ENCODE data around the gene DHX9.

Gene DHX9

GRCh38 chr1:182817802-182818201 is 21.3 kb upstream of the DHX9 start:
- no peak overlapping the region for H3K4me3 ChIP-seq (ENCODE audit: low read depth, low read length)
- TF ChIP-seq CTCF (IDR thresholded peaks at IDR 0.05; ENCODE audit: borderline replicate concordance, insufficient read depth, low read depth, low read length) = no peak

DNA sequence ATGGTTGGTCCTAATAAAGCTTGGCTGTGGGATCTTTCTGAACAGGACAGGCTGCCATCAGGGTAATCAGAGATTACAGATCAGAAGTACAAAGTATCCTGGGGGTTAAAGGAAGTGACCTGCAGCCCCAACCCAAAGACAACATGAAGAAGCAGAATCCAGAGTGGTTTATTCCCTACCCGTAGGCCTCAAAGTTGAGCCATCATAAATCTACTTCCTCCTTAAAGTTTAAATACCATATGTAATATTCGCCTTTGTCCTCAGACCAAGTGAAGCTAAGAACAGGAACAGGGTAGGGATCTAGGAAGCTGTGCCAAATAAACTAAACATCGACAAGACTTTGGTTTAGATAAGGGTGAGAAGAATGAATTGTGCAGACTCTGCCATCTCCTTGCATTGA is 15.9 kb upstream of the DHX9 start:
- TF ChIP-seq CTCF (IDR thresholded peaks at IDR 0.05; ENCODE audit: borderline replicate concordance, insufficient read depth, low read depth, low read length) = no peak

GRCh38 chr1:182826892-182827291 is 12.3 kb upstream of the DHX9 start:
- H3K4me3 ChIP-seq (ENCODE audit: low read depth, low read length) = no peak overlapping the region
- no peak for TF ChIP-seq CTCF (IDR thresholded peaks at IDR 0.05; ENCODE audit: borderline replicate concordance, insufficient read depth, low read depth, low read length)

More for the DNA sequence above, 15.9 kb upstream of the DHX9 start:
- no peak overlapping the region for H3K4me3 ChIP-seq (ENCODE audit: low read depth, low read length)

DNA sequence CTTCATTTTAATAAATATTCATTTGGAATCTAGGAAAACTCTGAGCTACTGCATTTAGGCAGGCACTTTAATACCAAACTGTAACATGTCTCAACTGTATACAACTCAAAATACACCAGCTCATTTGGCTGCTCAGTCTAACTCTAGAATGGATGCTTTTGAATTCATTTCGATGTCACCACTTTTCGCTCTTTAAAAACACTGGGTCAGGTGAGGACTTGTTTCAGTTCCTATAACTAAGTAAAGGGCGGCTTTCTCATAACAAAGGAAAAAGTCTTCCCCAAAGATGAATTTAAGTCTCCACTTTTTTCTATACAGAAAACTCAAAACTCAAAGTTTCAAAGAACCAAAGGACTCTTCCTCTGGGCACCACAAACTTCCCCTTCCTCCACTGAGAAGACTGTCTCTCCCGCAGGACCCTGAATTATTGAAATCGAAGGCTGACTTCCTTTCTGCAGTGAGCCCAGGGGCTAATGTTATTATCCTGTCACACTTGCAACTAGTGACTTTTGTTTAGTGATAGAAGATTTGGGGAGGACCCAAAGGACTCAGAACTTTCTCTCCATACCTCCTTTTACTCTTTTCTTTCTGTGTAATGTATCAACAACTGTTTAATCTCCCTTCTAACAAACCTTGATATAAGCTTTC is 9.7 kb upstream of the DHX9 start:
- H3K4me3 ChIP-seq (ENCODE audit: low read depth, low read length) = no peak overlapping the region
- no peak for TF ChIP-seq CTCF (IDR thresholded peaks at IDR 0.05; ENCODE audit: borderline replicate concordance, insufficient read depth, low read depth, low read length)

DNA sequence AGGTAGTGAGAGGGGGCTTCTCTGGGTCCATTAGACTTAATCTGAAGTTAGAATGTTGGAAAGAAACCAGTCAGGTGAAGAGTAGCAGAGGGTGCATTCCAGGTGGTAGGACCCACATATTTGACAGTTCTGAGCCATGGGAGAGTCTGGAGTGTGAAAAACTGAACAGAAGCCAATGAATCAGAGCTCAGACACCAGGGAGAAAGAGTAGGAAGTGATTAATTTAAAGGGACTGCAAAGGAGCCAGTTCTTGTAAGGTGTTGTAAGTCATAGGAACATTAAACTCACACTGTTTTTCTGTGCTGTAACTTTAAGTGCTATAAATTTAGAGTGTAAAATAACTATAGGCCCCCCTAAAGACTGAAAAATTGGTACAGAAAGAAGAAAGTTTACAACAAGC is 5.9 kb upstream of the DHX9 start:
- H3K4me3 ChIP-seq (ENCODE audit: low read depth, low read length) = no peak overlapping the region
- no peak for TF ChIP-seq CTCF (IDR thresholded peaks at IDR 0.05; ENCODE audit: borderline replicate concordance, insufficient read depth, low read depth, low read length)

- TF ChIP-seq CTCF (IDR thresholded peaks at IDR 0.05; ENCODE audit: borderline replicate concordance, insufficient read depth, low read depth, low read length) = no peak
- H3K4me3 ChIP-seq (ENCODE audit: low read depth, low read length) = no peak overlapping the region
Observed at GRCh38 chr1:182834326-182834725, 4.8 kb upstream of the DHX9 start.

GRCh38 chr1:182835806-182836205 is 3.3 kb upstream of the DHX9 start:
- no peak overlapping the region for H3K4me3 ChIP-seq (ENCODE audit: low read depth, low read length)
- TF ChIP-seq CTCF (IDR thresholded peaks at IDR 0.05; ENCODE audit: borderline replicate concordance, insufficient read depth, low read depth, low read length) = no peak

All from GM12875 (cell line).